ENCODE results near the gene TSPAN14.

TSPAN14 gene

DNA sequence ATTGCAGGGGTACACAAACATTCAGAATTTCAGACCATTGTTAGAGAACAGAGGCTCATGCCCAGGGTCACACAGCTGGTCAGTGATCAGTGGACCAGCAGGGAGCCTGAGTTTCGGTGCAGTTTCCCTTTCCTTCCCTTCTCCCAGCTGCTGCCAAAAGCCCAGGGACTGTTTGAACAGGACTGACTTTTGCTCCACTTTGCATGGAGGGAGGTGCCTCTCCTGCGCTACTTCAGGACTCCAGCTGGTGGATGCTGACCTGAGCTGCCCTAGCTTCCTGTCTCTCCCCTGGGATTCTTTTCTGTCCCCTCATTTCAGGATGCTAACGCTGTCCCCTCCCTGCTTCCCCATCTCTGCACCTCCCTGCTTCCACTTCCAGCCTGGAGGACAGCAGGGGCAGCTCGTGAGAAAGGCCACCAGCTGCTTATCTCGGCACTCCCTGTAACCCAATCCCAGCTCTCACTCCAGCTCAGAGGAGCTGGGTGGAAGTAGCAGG, 98.1 kb downstream of the TSPAN14 start:
- no peak for DNase-seq

DNA sequence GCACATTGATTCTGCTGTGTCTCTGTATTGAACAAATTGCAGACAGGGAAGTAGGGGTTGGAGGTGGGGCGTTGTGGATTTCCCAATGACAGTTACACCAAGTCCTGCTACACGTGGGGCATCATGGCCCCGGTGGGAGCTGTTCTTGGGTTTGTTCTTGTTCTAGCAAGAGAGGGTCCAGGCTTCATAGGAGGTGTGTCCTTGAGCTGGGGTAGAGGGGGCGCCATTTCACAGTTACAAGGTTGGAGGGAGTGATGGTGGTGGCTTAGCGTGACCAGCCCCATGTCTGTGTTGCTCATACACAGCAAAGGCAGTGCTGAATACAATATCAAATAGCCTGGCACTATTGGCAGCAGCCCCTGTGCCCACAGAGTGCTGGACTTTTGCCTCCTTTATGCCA, 99.3 kb downstream of the TSPAN14 start:
- DNase-seq = no peak

DNA sequence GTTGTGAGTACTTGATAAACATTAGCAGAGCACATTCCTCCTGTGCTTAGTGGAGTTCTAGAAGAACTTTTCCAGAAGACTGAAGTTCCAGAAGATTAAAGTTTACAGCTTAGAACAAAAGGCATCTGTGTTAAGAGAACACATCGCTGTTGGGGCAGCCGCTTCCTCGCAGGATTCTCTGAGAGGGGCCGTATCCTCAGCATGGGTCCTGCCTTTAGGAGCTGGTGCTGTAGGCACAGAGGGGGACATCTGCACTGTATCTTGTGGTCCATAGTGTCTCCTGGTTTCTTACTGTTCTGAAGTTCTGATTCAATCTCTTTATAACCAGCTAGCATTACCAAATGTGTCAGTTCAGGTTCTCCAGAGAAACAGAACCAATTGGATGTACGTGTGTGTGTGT, 99.9 kb downstream of the TSPAN14 start:
- no peak for DNase-seq

DNA sequence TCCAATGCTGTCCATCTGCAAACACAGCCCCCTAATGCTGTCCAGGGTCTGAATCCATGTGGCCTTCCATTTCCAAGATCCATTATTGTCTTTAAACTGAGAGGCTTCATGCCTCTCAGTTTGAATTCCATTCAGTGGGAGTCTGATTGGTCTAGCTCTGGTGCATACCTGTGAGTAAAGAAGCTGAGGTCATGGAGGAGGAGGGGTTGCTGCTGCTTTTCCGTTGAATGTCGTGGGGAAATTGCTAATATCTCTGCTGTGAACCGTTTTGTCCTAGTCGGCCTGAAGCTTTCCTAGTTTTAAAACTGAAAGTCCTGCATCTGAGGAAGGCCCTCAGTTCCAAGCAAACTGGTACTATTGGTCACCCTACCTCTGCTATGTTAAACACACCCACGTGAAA, 101.3 kb downstream of the TSPAN14 start:
- DNase-seq = no peak

DNA sequence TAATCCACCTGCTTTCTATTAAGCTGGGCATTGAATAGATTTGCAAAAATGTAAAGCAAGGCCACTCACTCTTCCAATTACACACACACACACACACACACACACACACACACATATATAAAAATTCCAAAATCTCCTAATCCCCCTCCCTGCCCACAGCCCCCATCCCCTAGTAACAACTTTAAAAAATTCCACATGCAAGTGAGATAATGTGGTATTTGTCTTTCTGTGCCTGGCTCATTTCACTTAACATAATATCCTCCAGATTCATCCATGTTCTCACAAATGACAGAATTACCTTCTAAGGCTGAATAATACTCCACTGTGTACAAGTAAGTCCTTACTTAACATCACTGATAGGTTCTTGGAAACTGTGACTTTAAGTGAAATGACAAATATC, 107.8 kb downstream of the TSPAN14 start:
- DNase-seq = no peak

DNA sequence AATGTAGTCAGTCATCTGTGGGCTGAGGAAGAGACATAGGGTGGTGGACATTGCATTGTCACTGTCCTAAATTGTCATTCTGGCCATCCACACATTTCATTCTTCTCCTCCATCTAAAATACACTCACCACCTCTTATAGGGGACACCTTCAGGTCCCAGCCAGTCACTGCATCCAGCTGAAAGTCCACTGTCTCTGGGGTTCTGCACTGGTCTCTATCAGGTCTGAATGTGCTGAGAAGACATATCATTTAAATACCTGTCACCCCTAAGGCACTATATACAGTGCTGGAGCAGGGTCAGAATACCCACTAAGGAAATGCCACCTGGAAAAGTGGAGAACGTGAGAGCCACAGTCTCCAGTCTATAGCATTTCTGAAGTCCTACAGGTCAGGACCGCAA, 113.2 kb downstream of the TSPAN14 start:
- no peak for DNase-seq

DNA sequence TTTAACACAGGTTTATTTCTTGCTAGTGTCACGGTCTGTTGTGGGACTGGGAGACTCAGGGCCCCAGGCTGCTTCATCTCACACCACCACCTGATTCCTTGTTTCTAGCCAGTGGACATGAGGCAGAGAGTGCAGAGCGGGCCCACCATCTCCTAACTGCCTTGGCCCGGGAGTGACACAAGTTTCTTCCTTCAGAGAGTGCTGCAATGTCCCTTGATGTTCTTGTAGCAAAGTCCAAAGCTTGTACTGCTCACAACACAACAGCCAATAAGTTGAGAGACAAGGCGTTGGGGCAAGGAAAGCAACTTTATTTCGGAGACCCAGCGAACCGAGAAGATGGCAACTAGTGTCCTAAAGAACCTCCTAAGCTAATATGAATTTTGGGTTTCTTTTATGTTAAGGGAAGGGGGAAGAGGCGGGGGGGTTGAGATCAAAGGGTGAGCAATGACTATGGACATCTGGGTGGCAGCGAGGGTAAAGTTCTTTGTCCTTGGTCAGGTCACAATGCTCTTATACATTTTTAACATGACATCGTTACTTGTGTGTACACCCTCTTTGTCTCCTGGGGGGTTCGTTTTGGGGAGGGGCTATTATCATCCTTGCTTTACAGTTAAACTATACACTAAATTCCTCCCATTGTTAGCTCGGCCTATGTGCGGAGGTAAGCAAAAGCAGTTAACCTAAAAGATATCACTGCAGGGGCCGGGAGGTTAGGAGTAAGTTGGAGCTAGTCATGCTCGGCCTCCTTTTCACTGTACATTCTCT, 115.2 kb downstream of the TSPAN14 start:
- no peak for DNase-seq

DNA sequence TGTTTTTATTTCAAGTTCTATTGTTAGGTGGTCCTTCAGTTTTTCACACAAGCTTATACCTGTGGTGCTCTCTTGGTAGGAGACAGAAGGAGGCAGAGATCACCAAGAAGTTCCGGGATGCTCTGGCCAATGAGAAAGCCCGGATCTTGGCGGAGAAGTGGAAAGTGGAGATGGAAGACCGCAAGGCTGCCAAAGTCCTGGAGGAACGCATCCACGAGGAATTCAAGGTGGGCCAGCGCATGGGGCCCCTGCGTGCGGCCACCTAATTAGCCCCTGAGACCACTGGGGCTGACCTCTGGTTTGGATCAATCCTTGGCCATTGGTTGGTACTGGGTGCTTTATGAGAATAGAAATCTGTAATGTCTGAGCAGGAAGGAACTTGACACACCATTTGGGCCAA, 117.2 kb downstream of the TSPAN14 start:
- no peak for DNase-seq

DNA sequence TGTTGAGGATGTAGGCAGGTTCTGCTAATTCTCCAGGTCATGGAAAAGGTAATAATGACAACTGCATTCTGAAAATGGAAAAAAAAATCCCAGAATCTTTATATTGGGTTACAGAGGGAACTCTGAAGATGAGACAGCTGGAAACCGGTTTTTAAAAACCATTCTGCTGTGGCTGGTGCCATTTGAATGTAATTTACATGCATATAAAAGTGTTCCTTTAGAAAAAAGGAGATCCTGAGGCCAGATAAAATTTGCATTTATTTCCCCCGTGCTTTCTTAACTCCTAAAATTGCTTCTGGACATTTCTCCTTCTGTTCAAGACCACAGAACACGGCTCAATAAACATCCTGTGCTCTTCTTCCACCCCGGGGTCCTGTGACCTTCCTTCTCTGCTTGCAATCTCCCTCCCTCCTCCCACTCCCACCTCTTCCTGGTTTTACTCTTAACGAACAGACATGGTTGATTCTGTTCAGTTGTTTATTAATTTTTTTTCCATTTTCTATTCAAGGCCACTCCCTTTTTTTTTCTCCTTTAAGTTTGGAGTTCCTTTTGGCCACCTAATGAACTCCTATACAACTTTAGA, 125.2 kb downstream of the TSPAN14 start:
- no peak for DNase-seq

DNA sequence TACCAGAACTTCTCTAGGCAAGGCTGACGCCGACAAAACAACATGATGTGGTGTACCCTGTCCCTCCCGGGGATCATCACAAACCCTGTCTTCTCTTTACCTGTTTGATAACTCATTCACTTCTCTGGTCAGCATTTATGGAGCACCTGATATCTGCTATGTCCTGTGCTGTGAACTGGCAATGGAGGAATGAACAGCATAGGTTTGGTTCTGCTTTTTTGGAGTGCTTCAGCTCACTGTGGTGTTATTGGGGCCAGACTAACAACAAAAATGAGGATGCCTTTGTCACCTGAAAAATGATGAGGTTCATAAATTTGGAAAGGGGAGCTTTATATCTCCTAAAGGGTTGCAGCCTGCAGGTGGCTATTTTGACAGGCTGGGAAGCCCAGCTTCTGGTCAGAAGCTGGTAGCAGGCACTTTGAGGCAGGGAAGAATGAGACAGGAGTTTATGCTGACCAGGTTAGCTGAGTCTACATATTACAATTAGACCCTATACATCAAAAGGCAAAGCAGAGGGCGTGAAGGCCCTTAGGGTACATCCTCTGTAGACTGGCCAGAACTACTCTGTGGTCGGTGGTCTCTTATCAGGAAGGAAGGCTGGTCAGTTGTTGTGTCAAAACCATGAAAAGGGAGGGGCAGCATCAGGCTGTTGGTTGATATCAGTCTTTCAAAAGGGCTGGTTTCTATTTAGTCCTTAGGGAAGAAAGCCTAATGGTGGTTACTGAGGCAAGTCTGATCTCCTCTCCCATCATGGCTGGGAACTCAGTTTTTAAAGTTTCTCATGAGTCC, 125.9 kb downstream of the TSPAN14 start:
- no peak for DNase-seq

DNA sequence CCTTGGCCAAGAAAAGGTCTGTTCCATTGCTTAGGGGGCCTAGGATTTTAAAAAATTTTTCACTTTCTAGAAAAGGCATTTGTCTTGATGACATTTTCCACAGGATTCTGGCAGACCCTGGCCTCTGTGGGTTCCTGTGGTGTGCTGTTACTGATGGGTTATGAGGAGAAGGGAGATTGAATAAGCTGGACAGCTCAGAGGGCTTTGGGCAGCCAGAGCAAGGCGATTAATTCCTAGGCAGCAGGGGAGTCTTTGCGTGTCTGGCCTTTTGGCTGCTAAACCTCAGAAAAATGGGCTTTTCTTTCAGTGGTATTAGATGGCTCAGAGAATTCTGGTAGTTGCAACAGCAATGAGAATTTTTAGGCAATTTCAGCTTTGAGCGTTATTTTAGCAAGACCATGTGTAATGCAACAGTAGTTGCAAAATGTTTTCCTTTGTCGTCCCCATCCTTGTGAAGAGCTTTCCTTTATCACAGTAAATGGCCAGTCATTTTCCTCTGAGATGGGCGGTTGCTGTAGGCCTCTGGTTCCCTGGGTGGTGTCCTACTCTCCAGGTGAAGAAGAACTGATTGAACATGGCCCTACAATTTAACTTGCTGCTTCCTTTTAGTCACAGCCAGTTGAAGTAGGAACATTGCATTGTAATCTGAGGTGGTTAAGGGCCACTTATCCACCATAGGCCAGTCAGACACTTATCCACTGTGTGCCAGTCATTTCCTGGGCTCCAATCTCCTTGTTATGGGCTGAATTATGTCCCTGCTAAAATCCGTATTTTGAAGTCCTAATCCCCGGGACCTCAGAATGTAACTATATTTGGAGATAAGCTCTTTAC, 126.7 kb downstream of the TSPAN14 start:
- DNase-seq = no peak

DNA sequence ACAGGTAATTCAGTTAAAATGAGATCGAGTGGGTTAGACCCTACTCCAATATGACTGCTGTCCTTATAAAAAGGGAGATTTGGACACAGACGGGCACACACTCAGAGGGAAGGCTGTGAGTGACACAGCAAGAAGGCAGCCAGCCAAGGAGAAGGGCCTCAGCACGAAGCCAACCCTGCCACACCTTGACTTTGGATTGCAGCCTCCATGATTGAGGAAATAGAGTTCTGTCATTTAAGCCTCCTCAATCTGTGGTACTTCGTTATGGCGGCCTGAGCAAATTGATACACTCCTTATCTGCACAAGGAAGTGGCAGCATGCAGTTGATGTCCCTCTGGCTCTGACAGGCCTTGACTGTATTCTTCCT, 127.3 kb downstream of the TSPAN14 start:
- DNase-seq = no peak

DNA sequence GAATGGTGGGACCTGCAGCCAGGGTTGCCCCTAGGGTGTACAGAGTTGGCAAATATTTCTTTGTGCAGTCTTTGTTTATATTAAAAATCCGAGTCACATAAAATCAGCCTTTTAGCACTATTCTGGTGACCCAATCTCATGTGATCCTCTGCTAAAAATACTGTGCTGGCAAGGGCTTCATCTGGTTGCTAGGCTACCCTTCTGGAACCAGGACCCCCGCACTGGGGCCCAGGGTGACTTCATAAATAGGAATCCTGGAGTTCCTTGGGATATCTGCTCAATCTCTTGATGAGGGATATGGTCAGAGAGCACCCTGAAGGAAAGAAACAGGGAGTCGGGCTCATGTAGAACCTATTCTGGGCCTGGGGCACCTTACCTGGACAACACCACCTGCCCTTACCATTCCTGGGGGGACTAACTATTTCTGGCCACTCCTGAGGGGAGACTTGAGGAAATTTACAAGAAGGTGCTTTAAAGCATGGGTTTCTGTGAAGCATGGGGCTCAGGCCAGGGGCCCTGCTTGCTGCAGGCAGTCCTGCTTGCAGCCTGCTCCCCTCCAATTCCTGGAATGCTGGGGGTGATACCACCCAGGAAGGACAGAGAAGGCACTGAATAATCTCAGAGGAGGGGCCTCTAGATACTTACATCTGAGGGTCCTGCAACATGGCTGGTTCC, 128.3 kb downstream of the TSPAN14 start:
- DNase-seq = no peak

Data from T-helper 9 cell (primary cell).